NCI-H146 treated with DMSO at 0.1 percent for 48 hours (cell line): ENCODE measurements around the gene FOXS1.

Experiments
- DNase-seq: peaks from one replicate; lab custom pipeline; 2025; ENCODE audit not compliant: unreplicated experiment; lab: John Stamatoyannopoulos, UW

FOXS1 gene

DNA sequence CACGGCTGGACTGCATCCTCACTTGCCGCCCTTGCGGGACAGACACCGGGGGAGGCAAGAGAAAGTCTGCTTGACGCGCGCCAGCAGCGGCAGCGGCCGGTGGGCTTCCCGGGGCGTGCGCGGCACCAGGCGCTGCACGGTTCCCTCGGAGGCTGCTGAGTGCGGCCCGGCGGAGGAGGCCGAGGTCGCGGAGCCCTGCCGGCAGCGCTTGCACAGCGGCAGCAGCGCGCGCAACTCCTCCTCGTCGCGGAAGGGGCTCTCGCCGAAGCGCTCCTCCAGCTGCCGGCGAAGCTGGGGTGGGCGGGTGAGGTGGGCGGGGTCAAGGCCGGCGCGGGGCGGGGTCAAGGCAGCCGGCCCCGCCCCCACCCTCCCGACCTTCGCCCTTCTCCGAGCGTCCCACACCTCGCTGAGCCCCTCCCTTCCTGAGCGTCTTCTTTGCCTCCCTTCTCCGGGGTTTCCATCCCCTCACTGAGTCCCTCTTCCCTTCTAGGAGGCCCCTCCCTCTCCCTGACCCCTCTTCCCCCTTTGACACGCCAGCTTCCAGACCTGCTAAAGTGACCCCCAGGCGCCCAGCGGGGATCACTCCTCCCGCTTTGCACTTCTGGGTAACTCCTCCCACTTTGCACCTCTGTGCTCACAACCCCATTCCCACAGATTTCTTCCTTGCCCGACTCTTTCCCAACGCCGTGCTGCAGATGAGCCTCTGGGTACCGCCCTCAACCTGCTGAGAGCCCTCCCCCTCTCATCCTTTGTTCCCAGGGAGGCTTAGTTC lies 16.2 kb upstream of the FOXS1 start:
- DNase-seq, result peak; percentile 97

DNA sequence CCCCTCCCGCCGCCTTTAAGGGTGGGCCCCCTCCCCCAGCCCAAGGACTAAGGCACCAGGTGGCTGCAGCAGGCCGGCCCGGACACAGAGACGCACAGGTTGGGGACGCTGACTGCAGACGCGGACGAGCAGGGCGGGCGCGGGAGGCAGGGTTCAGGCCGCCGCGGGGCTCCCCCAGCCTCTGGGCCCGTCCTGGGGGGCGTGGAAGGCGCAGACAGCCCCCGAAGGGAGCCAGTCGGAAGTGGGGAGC lies 15.7 kb upstream of the FOXS1 start:
- DNase-seq, result peak; percentile 52

DNA sequence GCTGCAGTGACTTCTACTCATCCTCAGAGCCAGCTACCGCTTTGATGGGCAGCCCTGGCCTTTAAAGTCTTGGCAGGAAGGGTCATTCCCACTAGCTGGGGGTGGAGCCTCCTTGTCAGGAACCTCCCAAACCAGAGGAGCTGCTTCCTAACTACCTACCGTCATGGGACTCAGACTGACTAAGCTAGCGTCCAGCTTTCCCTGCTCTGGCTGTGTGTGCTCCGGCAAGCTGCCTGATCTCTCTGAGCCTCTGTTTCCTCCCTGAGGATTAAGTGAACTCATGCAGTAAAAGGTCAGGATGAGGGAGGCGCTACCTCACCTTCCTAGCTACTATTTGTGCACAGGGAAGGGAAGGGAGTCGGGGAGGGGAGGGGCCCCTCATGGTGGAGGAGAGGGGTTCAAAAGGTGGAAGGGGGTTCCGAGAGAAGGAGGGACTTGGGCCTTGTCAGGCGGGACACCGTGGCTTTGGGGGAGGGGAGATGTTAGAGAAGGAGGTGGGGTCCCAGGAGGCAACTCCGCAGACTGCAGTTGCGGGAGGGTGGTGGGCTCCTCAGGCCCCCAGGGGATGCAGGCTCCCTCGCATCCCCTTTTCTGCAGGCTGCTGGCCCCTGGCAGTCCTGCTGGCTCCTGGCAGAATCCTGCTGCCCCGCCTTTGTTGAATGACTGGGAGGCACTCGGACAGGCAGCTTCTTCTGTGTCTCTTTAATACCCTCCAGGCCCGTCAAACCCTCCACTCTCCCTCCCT lies 15.2 kb upstream of the FOXS1 start:
- DNase-seq, result no peak

DNA sequence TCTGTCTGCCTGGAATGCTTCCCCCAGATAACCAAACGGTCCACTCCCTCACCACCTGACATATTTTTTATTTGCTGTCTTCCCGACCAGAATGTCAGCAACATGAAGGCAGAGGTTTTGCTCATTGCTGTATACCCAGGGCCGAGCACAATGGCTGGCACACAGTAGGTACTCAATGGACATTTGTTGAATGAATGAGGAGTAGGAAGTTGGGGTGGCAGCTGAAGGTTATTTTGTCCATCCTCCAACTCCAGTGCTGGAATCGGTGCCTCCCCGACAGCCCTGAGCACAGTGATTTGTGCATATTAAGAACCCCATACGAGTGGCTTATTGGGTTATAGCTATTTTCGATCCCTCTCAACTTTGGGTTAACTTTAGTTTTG lies 14.6 kb upstream of the FOXS1 start:
- no peak for DNase-seq

DNA sequence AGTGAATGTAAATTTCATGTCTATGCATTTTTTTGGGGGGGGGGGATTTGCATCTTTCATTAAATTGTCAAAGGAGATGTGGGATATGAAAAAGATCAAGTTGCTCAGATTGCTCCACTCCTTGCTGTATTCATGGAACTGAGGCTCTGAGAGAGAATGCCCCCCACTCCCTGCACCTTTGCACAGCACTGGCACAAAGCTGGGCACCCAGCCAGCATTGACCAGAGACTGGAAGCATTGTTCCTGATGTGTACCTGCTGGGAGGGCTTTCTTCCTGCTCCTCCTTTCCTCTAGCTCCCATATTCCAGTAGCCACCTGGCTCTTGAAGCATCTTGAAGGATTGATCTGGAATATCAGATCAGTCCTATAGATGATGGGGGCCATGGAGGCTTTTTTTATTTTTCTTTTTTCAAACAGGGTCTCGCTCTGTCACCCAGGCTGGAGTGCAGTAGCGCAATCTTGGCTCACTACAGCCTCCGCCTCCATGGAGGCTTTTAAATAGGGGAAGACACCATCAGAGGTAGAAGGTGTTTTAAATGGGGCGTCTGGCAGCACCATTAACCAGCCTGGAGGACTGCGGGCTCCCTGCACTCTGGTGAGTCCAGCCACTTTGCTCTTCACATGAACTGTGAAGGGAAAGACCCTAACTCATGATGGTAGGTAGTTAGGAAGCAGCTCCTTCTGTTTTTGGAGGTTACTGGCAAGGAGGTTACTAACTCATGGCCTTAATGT lies 14.0 kb upstream of the FOXS1 start:
- no peak for DNase-seq

DNA sequence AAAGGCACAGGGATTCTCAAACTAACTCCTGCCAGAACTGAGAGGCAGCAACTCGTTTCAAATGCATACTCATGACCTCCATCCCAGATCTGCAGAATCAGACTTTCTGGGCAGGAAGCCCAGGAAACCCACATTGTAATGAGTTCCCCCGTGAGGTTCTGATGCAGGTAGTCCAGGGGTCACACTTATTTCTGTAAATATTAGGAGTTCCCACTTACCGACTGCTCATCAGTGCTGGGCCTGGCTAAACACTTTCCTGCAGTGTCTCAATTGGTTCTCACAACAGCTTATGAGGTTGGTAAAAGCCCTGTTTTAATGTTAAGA lies 13.3 kb upstream of the FOXS1 start:
- no peak for DNase-seq

DNA sequence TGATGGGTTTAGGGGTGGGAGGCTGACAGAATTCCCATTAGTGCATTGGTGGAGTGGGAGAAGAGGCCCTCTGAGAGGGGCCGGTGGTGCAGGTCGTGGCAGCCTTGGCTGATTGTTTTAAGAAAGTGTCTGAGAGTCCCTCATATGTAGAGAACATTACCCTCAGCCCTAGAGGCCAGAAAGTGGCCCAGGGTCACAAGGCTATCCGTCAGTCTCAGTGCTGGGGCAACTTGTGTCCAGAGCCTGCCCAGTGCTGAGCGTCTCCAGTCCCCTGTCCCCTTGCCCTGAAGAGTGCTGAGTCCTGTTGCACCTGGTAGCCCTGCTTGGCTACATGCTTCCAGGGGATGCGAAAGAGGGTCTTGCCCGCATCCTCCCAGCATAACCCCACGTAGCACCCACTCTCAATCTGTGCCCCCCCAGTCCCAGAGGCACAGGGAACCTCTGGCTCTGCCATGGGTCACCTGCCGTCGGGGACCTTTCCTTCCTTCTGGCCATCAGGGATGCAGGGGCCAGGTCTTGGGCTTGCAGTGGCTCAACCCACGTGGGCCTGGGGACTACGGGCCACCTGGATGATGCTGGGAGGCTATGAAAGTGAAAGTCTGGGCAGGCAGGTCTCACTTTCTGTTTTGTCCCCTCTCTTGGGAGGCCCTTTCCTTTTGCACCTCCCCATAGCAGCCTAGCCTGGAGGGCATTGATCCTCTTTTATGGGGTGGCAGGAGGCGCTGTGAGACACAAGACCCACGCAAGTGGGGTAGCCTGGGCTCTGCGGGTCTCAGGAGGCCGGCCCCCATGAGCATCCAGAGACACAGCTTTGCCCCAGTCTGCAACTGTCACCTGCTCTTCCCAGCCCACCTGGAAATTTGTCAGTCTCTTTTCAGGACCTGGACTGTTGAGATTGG lies 12.7 kb upstream of the FOXS1 start:
- DNase-seq, result no peak

DNA sequence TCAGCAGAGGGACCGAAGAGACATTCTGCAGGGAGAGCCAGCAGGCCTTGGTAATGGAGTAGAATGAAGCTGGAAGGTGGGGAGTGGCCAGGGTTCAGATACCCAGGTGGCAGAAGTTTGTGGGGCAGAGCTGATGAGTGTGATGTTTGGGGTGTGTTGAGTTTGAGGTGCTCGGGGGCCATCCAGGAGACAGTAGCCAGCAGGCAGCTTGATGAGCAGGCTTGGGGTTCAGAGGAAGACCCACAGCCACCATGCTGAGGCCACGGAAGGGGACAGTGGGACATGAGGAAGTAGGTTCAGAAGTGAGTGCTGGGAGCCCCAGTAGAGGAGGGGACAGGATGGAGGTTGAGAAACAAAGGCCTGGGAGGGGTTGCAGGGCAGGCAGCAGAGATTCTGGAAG lies 11.1 kb upstream of the FOXS1 start:
- DNase-seq, result no peak

DNA sequence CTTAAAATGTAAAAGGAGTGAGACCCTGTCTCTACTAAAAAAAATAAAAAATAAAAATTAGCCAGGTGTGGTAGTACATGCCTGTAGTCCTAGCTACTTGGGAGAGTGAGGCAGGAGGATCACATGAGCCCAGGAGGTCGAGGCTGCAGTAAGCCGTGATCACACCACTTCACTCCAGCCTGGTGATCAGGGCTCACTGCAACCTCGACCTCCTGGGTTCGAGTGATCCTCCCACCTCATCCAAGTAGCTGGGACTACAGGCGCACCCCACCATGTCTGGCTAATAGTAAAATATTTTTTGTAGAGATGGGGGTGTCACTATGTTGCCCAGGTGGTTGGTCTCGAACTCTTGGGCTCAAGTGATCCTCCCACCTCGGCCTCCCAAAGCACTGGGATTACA lies 8.1 kb upstream of the FOXS1 start:
- no peak for DNase-seq

DNA sequence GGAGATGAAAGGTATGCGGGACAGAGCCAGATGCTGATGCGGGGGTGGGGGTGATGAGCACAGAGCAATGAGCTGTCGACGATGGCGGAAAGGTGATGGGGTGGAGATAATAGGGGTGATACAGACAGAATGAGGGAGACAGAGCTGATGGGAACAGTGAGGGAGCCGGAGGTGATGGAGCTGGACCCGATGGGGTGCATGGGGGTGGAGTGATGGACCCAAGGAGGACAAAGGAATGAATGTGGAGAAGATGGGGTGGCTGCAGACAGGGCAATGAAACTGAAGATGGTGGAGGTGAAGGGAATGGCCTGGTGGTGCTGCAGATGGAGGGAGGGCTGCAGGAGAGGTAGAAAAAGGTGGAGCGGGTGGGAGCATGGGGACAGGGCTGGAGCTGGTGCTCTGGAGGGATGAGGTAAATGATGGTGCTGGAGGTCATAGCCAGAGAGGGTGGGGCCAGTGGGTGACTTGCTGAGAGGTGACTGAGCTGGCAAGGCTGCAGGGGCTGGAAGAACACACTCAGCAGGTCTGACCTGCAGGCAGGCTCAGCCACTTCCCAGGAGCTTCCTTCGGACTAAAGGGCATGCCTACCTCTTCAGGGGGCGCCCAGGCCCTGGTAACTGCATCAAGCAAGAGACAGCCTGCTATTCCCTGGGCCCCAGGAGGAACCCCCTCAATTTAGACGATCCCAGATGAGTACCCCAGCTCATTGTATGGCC lies 6.0 kb upstream of the FOXS1 start:
- no peak for DNase-seq

DNA sequence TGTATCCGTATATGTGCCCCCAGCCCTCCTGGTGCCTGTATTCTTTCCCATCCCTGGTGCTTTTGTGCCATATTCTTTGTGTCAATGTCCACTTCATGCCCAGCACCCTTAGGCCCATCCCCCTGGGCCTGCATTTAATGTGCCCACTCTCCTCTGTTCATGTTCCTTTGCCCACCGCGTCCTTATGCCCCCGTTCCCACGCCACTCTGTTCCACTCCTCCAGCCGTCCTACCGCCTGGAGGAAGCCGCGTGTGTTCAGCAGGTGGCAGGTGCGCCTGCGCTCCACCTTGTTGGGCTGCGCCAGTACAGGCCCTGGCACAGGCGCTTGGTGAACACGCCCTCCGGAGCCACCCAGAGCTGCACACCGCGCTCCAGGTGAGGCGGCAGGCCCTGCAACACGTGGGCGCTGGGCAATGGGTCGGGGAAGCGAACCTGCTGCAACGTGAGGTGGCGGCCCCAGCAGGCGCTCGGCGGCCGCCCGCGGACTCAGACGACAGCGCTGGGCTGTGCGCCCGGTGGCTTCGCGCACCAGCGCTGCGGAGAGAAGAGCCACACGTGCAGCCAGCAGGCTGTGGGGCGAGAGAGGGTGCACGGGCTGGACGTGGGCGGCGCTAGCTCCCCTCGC lies 4.0 kb upstream of the FOXS1 start:
- peak; percentile 84 for DNase-seq

DNA sequence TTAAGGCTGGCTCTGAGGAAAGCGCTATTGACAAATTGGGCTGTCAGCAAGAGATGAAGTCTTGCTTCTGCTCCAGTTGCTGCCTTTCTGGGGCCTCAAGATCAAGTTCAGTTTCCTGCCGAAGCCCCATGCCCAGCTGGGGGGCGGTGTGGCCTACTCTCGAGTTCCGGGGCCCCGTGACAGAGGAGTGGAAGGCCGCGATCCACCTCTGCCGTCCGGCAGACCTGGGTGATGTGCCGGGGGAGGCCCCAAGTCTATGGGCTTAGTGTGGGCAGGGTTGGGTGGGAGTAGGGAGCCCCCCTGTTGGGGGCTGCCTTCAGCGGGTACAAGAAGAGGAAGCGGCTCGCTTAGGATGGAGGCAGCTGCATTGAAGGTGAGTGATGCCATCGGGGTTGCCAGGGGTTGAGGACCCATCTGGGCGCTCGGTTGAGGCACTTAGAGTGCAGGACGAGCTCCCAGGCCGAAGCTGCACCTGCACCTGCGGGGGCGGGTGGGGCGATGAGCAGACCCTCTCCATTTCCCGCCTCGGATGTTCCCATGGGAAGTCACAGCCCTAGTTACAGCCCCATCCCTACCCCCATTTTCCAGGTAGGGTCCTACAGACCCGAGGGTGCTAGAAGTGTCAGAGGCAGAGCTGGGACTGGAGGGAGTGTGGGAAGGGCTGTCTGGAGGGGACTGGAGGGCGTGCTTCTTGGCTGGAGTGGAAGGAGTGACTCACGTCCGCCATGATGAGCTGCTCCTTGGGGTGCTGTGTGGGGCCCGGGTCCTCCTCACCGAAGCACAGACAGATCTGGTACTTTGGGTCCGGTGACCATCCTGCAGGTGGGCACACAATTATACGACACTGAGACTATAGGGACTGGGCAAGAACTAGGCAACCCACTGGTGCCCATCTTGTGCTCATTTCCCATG lies 2.9 kb upstream of the FOXS1 start:
- DNase-seq, result no peak

DNA sequence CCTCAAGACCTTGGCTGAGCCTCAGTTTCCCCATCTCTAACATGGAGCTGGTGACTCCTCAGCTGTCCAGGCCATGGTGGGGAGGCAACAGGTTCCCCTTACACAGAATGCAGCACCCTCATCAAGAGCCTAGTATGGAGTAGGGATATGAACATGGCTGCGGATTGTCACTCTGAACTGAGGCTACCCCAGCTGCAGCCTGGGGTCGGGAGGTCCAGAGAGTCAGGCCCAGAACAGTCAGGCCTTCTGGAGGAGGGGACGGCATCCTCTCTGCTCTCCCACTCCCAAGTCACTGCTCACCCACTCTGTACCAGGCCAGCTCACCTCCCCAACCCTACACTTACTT lies 1.4 kb upstream of the FOXS1 start:
- no peak for DNase-seq

DNA sequence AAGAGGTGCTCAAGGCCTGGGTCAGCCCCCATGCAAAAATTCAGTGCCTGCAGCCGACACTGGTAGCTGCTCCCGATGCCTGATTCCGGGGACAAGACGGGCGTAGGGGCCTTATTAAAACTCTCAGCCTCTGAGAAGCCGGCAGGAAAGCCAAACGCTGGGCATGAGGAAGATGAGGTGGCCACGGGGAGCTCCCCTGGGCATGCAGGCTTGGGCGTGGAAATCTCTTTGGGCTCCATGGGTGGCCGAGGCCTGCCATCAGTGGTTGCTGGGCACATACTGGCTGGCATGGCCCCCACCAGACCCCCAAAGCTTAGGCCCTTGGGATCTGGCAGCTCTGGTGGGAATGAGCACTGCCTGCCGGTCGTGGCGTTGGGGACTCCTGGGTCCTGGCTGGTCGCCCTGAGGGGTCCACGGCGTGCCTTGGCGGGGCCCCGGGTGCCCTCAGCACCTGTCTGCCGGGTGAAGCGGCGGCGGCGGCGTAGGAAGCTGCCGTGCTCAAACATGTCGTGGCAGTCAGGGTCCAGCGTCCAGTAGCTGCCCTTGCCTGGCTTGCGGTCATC lies 586 bp downstream of the FOXS1 start:
- no peak for DNase-seq

DNA sequence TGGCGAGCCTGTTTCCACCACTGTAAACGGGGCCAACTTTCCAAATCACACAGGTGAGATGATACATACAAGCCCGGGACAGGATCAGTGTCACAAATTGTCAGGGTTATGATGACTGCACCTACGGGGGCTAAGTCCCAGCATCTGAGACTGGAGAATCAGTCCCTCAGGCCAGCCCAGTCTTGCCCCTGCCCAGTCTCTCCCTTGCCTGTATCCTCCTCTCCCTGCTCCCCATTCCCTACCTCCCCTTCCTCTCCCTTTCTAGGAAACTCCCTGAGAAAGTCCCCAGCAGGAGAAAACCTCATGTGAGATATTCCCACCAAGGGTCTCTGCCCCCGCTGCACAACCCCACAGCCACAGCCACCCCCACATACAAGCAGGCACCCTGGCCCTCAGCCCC lies 1.5 kb downstream of the FOXS1 start:
- no peak for DNase-seq

DNA sequence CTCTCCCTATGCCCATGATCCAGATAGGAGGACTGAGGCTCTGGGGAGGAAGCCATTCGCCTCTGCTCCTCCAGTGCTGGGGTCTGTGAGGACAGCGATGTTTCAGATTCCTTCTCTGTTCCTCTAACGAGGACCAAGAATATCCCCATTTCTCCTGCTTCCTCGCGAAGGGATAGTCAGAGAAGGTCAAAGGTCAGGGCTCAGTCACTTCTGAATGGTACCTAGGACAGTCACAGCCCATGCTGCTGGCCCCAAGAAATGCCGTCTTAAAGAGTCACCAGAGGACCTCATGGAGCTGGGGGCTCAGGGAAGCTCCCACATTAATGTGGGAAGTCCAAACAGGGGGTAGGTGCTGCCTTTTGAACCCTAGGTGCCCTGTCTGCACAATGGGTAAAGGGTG lies 2.1 kb downstream of the FOXS1 start:
- no peak for DNase-seq

DNA sequence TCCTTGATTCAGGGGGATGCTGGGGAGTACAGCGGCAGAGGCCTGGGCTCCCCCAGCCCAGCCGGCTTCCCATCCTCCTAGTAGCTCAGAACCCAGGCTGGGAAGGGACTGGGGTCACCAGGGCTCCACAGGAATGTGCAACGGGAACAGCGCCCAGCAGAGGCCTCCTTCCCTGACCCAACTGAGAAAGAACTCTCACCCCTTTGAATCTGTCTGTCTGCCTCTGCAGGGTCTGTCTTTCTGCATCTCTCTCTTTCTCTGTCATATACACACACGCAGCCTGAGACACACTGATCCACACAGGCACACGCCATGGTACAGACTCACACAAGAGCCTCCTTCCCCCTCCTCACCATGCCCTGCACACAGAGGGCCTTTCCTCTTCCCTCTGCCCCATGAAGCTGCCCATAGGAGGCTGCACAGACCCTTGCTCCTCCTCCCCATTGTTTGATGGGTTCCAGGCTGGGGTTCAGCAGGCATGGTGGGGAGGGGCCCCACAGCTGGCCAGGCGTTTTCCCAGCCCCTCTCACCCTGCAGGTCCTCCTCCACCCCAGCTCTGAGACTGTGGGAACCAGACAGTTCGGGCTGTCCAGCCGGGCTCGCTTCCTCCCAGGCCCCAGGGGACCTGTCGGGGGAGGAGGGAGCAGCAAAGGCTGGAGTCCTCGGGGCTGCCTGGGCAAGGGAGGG lies 2.8 kb downstream of the FOXS1 start:
- DNase-seq, result no peak

DNA sequence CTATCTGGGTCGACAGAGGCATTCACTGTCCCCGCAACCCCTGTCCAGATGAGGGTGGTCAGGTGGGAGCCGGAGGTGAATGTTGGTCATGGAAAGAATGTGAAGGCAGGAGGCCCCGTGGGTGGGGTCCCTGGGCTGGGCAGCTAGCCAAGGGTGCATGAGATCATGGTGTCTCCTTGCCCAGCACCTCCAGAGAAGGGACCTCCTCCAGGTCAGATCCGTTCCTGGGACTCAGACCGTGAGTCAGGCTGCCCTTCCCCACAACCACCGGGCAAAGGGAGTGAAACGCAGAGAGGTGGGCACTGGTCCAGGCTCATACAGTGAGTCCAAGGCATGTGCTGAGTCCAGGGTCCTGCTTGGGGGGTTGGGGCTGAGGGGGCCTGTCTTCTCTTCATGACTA lies 3.5 kb downstream of the FOXS1 start:
- DNase-seq, result no peak
